SK-N-MC (cell line): Measurements from ENCODE around the gene THAP11.
A peak's percentile ranks its signal among the peaks of the same experiment; 100 is the strongest.

Source experiments
- DNase-seq: peaks from one replicate; pipeline ENCODE4 v3.0.0-alpha.2; 2011; ENCODE audit warnings: low read depth, low spot score
- H3K27ac ChIP-seq: fragments of 200-600 bp; sonication (generic); 2 replicates; pipeline ENCODE4 v1.5.1; 2016; ENCODE audit warnings: mixed run types
- H3K36me3 ChIP-seq: fragments of 200-600 bp; sonication (generic); 2 replicates; pipeline ENCODE4 v1.6.1; 2017; ENCODE audit warnings: antibody characterized with exemption, low read length, mixed read lengths; ENCODE audit not compliant: insufficient read depth
- H3K4me3 ChIP-seq: fragments of 200-600 bp; sonication (generic); 2 replicates; pipeline ENCODE4 v1.5.1; 2016
- H3K9ac ChIP-seq: fragments of 200-600 bp; sonication (generic); 2 replicates; pipeline ENCODE4 v1.8.0; 2017; ENCODE audit warnings: mixed run types, mixed read lengths; ENCODE audit not compliant: insufficient read length
- H3K9me3 ChIP-seq: fragments of 200-600 bp; sonication (generic); 2 replicates; pipeline ENCODE4 v1.6.1; 2017; ENCODE audit warnings: low read depth, mild to moderate bottlenecking, antibody characterized with exemption, low read length, moderate library complexity, mixed read lengths
- EZH2 ChIP-seq: fragments of 200-600 bp; sonication (generic); IDR thresholded peaks from one replicate; pipeline ENCODE4 v1.6.1; 2017; ENCODE audit warnings: antibody characterized with exemption
- FOXP2 ChIP-seq: optimal IDR thresholded peaks from 2 replicates; pipeline ENCODE3; 2011; ENCODE audit warnings: mild to moderate bottlenecking, moderate library complexity; ENCODE audit not compliant: insufficient read depth; ENCODE audit errors: extremely low read length, control extremely low read depth
- POLR2AphosphoS5 ChIP-seq: IDR thresholded peaks from 2 replicates; pipeline ENCODE4 v1.6.1; 2012; ENCODE audit warnings: mild to moderate bottlenecking, low read depth, low read length, borderline replicate concordance

The THAP11 gene

DNA sequence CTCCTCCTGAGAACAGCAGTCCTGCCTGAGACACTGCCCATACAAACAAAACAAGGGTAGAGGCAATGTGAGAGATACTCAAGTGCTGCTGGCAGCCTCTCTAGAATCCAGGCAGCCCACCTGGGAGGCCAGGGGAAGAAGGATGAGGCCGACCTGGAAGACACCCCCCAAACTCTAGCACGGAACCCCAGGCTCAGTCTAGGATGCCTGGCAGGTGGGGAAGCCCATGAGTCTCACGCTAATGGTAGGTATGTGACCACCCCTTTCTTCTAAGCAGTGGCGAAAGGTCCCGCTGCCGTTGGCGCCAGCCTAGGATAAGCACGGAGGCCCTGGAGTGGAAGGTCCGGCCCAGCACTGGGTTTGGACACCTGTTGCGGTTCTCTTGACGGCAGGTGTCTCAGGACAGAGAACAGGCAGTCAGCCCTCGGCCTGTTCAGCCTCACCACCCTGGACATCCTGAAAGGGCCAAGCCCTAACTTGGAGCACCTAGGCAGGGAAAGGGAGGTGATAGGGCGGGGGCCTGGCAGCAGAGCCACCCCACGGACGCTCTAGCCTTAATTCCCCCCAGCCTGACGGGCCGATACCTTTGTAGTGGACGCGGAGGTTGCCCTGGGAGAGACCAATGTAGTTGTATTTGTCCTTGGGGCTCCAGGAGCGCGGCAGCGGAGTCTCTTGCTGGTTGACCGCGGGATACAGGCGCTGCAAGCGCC is 36.2 kb upstream of the THAP11 start:
- DNase-seq, result no peak
- H3K9me3 ChIP-seq, result no peaks in the 10 kb centered on the region
- no peak for TF ChIP-seq FOXP2
- TF ChIP-seq EZH2, result no peak
- TF ChIP-seq POLR2AphosphoS5, result no peak
- peak overlapping the region; percentile 86 for H3K4me3 ChIP-seq
- peak overlapping the region; percentile 92 for H3K9ac ChIP-seq
- H3K36me3 ChIP-seq, result no peaks in the 10 kb centered on the region; the same call in 1 of the 2 replicates
- 0 out of 2 replicates have a peak overlapping the region, but pooled peaks have one; percentile 25 for H3K27ac ChIP-seq

DNA sequence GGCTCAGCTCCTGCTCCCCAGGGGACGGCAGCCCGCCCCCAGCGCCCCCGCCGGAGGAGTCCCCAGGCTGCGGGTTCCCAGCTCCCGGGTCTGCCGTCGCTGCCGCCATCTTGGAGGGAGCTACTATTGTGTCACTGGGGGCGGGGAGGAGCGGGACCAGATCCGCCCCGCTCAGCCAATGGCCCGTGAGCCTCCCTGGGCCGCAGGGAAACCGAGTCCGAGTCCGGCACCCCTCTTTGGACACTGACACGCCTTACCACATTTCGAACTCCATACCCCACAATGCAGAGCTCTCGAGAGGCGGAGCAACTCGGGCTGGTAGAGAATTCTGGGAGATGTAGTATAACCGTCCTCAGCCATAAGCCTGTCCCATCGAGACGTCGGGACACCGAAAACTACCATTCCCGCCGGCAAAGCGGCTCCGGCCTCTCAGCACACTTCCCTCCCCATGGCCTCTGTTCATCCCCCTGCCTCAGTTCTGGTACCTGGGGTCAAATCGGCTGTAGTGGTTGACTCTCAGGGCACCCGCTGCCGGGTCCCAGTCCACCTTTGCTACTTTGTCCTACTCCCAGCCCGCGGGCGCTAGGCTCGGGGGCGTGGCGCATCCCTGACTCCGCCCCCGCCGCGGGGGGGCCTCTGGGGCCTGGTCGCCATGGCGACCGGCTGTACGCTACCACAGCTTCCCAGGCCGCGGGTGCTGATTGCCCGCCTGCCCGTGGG is 35.5 kb upstream of the THAP11 start, which contains the start of the genes RANBP10 and TSNAXIP1:
Gene RANBP10, minus strand, starts transcription at position 133 of the 720 bp plus-strand sequence. Its CDS starts 24 bp downstream, at position 109.
Gene TSNAXIP1, plus strand, starts transcription at position 462 of the 720 bp plus-strand sequence. CDS start 261 bp downstream, outside the sequence.
- 0 out of 2 replicates have a peak within 1 kb of the TSS, but pooled peaks have one; percentile 25 for H3K27ac ChIP-seq

DNA sequence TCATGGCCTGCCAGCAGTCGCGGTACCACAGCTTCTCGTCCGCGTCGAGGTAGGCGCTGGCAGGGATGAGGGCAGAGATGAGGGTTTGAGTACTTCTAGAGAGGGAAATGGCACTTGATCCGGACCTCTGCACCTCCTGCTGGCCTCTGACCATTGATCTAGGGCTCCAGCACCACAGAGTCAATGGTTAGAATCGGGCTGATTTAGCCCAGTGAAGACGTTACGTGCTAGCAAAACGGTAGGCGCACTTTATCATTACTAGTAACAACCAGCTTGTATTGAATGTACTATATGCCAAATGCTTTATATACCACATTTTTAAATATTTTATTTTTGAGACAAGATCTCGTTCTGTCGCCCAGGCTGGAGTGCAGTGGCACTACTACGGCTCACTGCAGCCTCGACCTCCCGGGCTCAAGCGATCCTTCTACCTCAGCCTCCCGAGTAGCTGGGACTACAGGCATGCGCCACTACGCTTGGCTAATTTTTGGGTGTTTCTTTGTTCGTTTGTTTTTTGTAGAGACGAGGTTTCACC is 34.9 kb upstream of the THAP11 start:
- H3K27ac ChIP-seq, result no peak overlapping the region
- peak overlapping the region; percentile 86 for H3K4me3 ChIP-seq
- no peak overlapping the region for H3K9ac ChIP-seq
- H3K36me3 ChIP-seq, result no peaks in the 10 kb centered on the region; the same call in 1 of the 2 replicates
- DNase-seq, result no peak
- TF ChIP-seq EZH2 (no peak), POLR2AphosphoS5 (no peak), FOXP2 (no peak)
- no peaks in the 10 kb centered on the region for H3K9me3 ChIP-seq

More for the DNA sequence above, 35.5 kb upstream of the THAP11 start, which contains the start of the genes RANBP10 and TSNAXIP1:
- peak; percentile 86 for DNase-seq
- peak within 1 kb of the TSS; percentile 86 for H3K4me3 ChIP-seq
- H3K9me3 ChIP-seq, result no peaks in the 10 kb centered on the region
- peak within 1 kb of the TSS; percentile 92 for H3K9ac ChIP-seq
- H3K36me3 ChIP-seq, result no peaks in the 10 kb centered on the region; the same call in 1 of the 2 replicates
- TF ChIP-seq EZH2, result no peak
- TF ChIP-seq POLR2AphosphoS5, result peak; percentile 80

DNA sequence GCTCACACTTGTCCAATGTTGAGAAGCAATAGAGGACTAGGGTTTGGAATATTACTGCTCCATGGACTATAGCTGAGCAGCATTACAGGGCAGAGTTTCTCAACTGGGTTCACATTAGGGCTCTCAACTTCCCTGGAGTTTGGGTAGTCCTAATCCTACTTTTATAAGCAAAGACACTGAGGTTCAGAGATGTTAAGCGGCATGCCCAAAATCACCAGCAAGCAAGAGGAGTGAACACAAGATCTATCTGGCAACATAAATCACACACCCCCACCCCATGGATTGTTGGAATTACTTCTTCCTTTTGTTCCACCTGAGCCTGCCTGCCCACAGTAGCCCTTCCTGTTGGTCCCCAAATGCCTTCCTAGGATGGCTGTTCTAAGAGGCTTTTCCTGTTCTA is 30.2 kb upstream of the THAP11 start:
- TF ChIP-seq EZH2 (no peak), POLR2AphosphoS5 (no peak), FOXP2 (no peak)
- H3K36me3 ChIP-seq, result no peaks in the 10 kb centered on the region

DNA sequence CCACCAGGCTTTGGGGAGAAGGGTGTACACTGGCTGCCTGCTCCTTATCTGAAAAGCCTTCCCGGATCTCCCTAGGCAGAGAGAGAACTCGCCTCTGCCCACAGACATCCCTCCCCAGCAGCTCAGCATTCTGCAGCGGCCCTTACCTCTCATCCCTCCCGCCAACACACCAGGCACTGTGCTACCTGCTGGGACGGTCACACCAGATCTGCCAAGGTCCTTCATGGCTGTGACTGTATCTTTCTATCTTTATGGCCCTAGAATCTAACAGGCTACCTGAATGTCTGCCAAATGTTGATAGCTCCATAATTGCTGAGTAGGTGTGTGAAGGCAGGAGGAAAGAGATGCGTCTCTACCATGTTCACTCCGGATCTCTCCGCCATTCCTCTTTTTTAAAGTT is 27.6 kb upstream of the THAP11 start:
- DNase-seq, result no peak
- no peak overlapping the region for H3K27ac ChIP-seq
- TF ChIP-seq FOXP2 (no peak), POLR2AphosphoS5 (no peak), EZH2 (no peak)
- H3K36me3 ChIP-seq, result no peaks in the 10 kb centered on the region
- no peak overlapping the region for H3K4me3 ChIP-seq
- H3K9ac ChIP-seq, result no peak overlapping the region
- no peaks in the 10 kb centered on the region for H3K9me3 ChIP-seq

More for the DNA sequence above, 30.2 kb upstream of the THAP11 start:
- Histone ChIP-seq H3K9me3 (no peaks in the 10 kb centered on the region), H3K27ac (no peak overlapping the region), H3K9ac (no peak overlapping the region), H3K4me3 (no peak overlapping the region)
- no peak for DNase-seq

DNA sequence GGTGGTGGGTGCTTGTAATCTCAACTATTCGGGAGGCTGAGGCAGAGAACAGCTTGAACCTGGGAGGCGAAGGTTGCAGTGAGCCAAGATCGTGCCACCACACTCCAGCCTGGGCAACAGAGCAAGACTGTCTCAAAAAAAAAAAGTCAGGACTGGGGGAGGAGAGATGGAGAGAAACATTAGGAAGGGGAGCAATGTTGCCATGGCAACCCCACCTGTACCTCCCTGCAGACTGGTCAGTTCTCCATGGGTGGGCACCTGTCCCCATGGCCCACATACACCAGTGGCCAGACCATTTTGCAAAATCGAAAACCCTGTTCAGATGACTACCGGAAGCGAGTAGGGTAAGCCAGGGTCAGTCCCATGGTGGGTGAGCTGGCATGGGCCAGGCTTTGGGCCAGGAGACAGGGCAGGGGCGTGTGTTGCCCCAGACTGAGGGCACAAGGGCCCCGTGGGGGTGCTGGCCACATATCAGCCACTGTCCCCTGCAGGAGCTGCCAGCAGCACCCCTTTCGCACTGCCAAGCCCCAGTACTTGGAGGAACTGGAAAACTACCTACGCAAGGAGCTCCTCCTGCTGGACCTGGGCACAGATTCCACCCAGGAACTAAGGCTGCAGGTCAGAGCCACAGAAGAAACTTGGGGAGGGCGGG is 21.4 kb upstream of the THAP11 start:
- no peak for DNase-seq
- Histone ChIP-seq H3K9me3 (no peaks in the 10 kb centered on the region), H3K36me3 (no peaks in the 10 kb centered on the region), H3K4me3 (no peak overlapping the region), H3K9ac (no peak overlapping the region), H3K27ac (no peak overlapping the region)
- TF ChIP-seq EZH2, result no peak
- TF ChIP-seq POLR2AphosphoS5, result no peak
- no peak for TF ChIP-seq FOXP2

DNA sequence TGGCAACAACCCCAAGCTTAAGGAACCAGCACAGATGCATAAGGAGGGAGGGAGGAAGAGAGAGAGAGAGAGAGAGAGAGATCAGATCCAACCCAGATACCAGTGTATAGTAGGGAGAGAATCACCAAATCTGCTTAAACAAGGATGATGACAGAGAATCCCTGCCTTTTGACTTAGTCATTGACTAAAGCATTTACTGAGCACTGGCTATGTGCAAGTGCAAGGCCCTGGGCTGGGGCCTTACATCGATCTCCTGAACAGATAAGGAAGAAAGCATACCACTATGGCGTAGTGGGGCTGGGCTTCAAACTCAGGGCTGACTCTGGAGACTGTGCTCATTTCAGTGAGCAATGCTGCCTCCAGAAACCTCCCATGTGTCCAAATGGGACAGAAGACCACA is 19.6 kb upstream of the THAP11 start:
- Histone ChIP-seq H3K27ac (no peak overlapping the region), H3K9me3 (no peaks in the 10 kb centered on the region), H3K9ac (no peak overlapping the region), H3K36me3 (no peaks in the 10 kb centered on the region), H3K4me3 (no peak overlapping the region)
- DNase-seq, result no peak
- TF ChIP-seq EZH2, result no peak
- TF ChIP-seq POLR2AphosphoS5, result no peak
- TF ChIP-seq FOXP2, result no peak
